ENCODE measurements around the gene NENF.

The NENF gene

DNA sequence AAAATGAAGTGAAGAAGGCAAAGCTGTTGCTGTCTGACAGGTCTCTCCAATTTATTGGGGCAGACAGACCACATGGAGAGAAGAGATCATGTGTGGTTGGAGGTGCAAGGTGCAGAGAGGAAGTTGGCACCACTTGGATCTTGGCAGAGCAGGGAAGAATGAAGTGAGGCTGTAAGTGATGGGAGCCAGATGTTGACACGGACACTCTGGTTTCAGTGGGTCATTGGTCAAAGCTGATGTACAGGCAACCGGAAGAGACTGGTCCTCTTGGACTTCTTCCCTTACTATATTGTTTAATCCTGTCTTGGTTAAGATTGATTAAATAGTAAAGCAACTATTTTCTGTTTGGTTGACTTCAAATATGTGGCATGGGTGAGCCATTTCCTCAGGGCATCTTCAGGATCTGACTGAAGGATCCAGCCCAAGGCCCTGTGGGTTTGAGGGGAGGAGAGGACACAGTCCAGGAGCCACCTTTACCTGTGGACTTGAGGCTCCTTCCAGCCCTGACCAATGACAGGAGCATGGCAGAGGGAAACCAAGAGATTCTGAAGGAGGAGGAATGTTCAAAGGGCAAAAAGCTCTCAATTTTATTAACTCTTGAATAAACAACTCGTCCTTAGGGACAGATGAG, 49.4 kb downstream of the NENF start:
- DNase-seq (ENCODE audit: low read depth): no peak

DNA sequence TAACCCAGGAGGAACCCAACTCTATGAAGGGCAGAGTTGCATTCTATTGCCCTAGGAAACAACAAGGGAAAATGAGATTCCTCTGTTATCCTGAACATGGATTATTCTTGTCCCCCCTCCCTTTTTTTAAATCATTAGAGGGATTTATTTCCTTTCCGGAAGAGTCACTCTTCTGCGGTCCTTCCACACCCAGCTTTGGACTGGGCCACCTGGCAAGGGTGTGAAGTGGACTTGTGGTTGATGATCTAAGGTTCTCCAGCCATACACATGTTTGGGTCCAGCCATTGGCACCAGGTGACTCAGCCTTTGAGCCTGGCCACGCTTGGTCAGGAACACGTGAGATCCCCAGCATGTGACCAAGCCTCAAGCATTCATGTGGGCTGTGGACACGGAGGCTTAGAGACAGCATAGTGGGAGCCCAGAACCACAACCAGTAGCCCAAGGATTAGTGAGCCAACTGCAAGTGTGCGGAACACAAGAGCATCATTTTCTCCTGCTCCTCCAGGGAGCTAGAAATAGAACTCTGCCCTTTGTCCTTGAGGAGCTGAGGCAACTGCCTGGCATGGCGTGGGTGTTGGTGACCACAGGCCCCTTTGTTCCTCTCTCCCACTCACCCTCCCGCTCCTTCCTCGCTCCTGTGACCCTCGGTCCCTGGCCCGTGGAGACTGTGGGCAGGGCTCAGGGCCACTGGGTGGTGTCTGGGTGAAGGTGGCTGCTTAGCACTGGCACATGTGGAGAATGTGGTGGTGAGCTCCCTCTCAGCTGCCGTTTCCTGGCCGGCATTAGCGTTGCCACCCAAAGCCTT, 50.1 kb downstream of the NENF start:
- no peak for DNase-seq (ENCODE audit: low read depth)

DNA sequence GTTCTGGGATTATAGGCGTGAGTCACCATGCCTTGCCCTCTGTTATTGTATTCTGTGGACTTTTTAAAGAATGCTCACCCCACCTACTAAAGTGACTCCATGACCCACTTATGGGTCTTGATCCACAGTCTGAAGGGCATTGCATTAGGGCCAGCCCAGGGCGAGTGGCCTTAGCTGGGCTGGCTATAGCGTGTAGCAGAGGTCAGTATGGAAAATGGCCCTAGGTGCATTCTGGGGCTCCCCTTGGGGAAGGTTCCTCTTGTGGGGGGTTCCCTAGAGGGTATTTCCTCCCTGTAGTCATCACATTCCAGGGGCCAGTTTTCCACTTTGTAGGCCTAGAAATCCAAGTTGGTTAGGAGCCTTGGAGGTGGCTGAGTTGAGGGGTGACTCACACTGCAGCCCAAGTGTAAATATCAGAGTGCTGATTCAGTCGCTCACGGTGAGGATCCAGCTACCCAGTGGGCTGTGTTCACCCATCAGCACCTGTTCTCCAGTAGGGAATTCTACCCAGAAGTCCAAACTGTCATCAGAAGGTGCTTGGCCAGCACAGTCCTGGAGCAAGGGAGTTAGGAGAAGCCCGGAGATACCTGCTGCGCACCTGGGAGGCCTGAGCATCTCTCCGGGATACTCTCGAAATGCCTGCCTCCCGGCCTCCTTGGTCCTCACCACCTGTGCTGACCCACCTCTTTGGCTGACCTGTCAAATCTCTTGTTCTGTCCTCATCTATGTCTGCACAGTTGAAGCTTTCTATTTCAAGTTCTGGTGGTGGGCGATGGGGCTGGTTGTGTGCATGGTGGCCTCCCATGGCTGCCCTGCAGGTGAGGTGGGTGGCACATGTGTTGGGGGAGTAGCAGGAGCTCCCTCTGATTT, 52.2 kb downstream of the NENF start:
- no peak for DNase-seq (ENCODE audit: low read depth)

DNA sequence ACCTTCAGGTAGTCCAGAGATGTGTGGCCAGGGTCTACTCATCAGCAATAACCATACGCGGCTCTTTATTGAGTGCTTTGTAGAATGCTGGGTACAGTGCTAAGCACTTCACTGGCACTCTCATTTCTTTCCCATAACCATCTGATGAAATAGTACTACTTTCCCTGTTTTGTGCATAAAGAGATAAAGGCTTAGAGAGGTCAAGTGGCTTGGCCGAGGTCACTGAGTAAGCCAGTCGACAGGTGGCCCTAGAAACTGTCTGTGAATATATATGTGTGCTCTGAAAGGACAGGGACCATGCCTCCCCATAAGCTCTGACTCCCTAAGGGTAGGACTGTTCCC, 52.8 kb downstream of the NENF start:
- DNase-seq (ENCODE audit: low read depth): no peak

DNA sequence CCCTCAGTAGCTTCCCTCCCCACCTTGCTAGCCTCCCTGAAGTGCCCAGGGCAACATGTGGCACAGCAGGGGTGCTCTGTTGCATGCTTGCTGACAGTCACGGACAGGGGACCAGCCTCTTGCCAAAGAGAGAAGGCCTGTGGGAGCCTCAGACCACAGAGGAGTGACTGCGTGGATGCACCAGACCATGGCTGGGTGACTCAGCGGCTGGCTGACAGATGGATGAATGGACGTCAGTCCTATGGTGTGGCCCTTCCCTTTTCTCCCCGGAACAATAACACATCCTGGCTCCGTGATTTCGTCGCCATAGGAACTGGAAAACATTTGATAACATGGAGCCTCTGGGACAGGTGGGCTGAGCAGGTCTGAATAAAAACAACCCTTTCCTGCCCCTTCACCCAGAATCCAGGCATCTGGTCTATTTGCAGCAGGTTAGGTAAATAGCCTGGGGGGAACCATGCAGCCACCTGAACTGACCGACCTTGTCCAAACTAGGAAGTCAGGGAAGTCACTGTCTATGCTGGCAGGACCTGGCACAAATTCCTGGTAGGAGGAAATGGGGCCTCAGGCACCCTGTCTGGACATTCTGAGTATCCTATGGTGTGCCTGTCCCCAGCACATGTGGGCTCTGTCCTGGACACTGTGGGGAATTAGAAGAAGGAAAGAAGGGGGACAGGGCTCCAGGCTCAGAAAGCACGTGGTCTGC, 53.3 kb downstream of the NENF start:
- DNase-seq (ENCODE audit: low read depth): no peak

DNA sequence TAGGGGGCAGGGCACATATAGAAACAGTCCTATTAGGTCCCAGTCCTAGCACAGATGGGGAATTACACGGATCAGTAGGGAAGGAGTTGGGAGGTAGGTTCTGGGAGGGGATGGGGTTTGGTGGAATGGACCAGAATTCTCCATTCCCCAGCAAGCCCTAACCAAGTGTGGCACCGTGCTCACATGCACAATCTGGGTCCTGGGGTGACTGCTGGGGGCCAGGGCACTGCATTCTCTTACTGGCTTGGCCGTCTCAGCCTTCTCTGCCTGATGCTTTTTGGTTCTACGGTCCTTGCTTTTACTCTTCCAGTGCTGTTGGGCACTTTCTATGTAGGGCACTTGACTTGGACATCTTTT, 53.9 kb downstream of the NENF start:
- no peak for DNase-seq (ENCODE audit: low read depth)

DNA sequence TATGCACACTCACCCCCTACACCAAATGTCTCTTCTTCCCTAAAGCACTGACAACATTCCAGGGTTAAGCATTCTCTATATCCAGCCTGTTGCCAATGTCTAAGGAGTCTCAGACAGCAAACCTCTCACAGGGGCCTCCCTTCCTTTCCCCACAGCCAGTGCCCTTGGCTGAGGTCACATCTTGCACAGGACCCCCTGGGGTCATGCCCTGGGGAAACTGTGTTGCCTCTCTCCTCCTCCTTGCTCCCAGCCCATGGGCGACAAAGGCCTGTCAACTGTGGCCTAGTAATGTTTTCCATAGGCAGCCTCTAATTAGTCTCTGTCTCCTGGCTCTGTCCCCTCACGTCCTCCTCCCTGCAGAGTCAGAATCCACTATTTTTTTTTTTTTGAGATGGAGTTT, 54.6 kb downstream of the NENF start:
- no peak for DNase-seq (ENCODE audit: low read depth)

DNA sequence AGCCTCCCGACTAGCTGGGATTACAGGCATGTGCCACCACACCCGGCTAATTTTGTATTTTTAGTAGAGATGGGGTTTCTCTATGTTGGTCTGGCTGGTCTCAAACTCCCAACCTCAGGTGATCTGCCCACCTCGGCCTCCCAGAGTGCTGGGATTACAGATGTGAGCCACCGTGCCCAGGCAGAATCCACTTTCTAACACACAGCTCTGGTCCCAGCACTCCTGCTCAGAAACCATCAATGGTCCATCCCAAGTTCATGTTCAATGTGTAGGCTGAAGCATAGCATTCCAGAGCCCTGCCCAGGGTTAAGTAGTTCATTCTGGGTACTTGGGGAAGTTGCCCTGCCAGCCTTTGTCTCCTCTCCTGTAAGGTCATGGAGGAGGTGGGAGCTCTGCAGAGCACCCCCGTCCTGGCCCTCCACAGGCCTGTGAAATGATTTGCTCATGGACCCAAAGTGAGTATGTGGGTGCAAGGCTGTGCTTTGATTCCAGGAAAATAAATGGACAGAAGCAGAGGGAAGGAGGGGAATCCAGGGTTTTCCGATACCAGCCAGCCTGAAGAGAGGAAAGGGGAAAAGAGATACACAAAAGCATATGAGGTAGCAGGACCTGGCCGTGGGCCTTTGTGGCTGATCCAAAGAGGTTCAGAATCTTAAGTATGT, 55.2 kb downstream of the NENF start:
- no peak for DNase-seq (ENCODE audit: low read depth)

DNA sequence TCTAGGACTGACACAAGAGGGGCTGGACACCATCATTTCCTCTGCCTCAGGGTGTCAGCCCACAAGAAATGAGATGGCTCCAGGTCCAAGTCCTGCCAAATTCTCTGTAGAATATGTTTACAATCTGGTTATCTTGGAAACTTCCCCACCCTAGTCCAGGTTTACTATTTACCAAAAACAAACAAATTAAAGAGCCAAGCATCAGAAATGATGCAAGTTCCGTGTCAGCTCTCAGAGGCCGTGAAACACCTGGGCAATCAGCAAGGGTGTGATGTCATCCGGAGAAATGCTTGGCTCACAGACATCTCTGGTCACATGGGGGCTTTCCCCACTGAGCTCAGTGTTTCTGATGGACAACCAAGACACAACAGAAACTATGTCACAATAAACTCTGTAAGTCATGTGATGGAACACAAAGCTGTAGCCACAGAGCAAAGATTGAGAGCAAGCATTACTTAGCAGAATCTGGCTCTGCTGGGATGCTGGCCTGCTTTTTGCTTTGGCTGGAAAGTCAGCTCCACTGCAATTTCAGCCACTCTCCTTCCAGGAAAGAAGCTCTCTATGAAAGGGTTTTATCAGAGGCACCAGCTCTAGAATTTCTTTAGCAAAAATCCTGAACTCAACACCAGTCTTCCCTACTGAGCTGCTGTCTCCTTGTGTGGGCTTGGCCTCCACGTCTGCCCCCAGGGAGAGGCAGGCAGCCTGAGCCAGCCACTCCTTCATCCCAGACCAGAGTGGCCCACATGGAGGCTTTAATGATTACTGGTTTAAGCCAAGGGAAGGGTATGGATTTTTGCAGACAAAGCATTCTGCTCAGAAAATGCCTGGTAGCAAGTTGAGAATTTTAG, 55.9 kb downstream of the NENF start:
- peak; percentile 13 for DNase-seq (ENCODE audit: low read depth)

DNA sequence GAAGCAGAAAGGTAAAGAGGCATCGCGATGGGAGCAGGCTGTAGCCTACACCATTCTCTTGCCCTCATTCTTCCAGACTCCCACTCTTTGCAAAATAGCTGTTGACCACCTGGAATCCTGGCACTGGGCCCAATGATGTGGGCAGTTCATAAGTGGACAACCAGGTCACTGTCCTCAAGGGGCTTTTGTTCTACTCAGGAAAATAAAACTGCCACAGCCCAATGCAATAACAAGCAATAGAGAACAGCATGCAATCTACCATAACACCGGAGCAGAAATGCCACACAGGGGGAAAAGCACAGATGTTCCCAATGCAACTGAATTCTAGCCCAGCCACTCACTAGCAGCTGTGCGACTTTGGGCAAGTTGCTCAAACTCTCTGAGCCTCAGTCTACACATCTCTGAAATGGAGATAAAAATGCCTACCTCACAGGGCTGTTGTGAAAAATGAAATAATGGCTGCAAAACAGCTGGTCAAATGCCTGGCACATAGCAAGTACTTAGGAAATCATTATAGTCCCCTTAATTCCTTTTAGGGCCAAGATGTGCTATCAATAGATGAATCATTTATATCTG, 56.7 kb downstream of the NENF start:
- no peak for DNase-seq (ENCODE audit: low read depth)

DNA sequence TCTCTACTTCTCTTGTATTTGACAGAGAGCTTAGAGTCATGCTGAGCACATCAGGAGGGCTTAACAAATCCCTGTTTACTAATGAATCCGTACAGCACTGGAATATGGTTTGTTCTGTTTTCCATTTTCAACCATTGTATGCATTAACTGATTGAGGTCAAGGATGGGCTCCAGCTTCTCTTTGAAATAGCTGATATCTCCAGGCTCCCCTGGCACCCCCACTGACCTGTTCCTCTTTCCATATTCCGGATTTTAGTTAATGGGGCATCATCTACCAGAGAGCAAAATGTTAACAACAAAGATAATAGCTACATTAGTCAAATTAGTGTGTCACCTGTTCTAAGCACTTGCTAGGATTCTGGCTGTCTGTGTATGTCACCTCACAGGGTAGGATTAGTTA, 57.6 kb downstream of the NENF start:
- DNase-seq (ENCODE audit: low read depth): no peak

DNA sequence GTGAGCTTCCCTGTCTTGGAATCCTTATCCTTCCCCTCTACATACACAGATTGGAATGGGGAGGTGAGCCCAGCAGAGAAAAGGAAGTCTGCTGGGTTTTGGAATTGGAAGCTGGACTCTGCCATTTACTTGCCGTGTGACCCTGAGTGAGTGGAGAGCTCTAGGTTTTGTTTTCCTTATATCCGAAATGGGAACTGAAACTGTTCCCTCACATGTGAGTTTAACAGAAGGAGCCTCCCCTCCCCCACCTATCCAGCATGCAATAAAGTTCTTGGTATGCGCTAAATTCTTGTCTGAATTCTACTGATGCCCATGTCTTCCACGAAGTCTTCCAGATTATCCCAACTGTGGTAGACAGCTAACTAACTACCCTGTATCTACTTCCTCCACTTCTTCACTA, 58.7 kb downstream of the NENF start:
- no peak for DNase-seq (ENCODE audit: low read depth)
